HG02884 (cell line): ENCODE measurements around the gene TRNAU1AP.
"Not testable (repeated sequence)": the region's sequence is repeated elsewhere in the genome, so short reads cannot be mapped to it uniquely, and the experiment has no call there.

Source experiments
- ATAC-seq: cut with Tn5 transposase; IDR thresholded peaks from one replicate; pipeline ENCODE4 v1.9.1; 2021; ENCODE audit warnings: mild to moderate bottlenecking, moderate library complexity; ENCODE audit not compliant: unreplicated experiment

The TRNAU1AP gene

GRCh38 chr1:28521502-28522164 is 31.3 kb upstream of the TRNAU1AP start:
- no peak for ATAC-seq

GRCh38 chr1:28522537-28522936 is 30.3 kb upstream of the TRNAU1AP start:
- not testable (repeated sequence) for ATAC-seq

GRCh38 chr1:28525002-28525642 is 27.8 kb upstream of the TRNAU1AP start:
- not testable (repeated sequence) for ATAC-seq

- ATAC-seq, result no peak
These were observed 26.0 kb upstream of the TRNAU1AP start for GRCh38 chr1:28526886-28527285.

- no peak for ATAC-seq
These were observed 22.4 kb upstream of the TRNAU1AP start for GRCh38 chr1:28530456-28530855.

GRCh38 chr1:28534671-28535070 is 18.2 kb upstream of the TRNAU1AP start:
- ATAC-seq, result no peak

GRCh38 chr1:28535180-28535579 is 17.7 kb upstream of the TRNAU1AP start:
- ATAC-seq, result no peak

- ATAC-seq, result no peak
These were observed 15.3 kb upstream of the TRNAU1AP start for GRCh38 chr1:28537457-28538199.

- ATAC-seq, result no peak
These were observed 14.6 kb upstream of the TRNAU1AP start for GRCh38 chr1:28538286-28538685.

- ATAC-seq, result no peak
These were observed 12.2 kb upstream of the TRNAU1AP start for GRCh38 chr1:28540651-28541050.

- not testable (repeated sequence) for ATAC-seq
These were observed 11.4 kb upstream of the TRNAU1AP start for GRCh38 chr1:28541414-28542015.

GRCh38 chr1:28545246-28545628 is 7.6 kb upstream of the TRNAU1AP start:
- no peak for ATAC-seq

- ATAC-seq, result no peak
These were observed 4.6 kb upstream of the TRNAU1AP start for GRCh38 chr1:28548318-28548717.

GRCh38 chr1:28551381-28551780 is 1.5 kb upstream of the TRNAU1AP start:
- ATAC-seq, result no peak

GRCh38 chr1:28560886-28561285 is 8.0 kb downstream of the TRNAU1AP start:
- no peak for ATAC-seq

GRCh38 chr1:28564310-28564709 is 11.4 kb downstream of the TRNAU1AP start:
- no peak for ATAC-seq

- no peak for ATAC-seq
These were observed 12.2 kb downstream of the TRNAU1AP start for GRCh38 chr1:28565040-28565439.

- no peak for ATAC-seq
These were observed 12.8 kb downstream of the TRNAU1AP start for GRCh38 chr1:28565726-28566125.

GRCh38 chr1:28566931-28567330 is 14.0 kb downstream of the TRNAU1AP start:
- no peak for ATAC-seq

GRCh38 chr1:28571911-28572310 is 19.0 kb downstream of the TRNAU1AP start:
- no peak for ATAC-seq

GRCh38 chr1:28572891-28573290 is 20.0 kb downstream of the TRNAU1AP start:
- ATAC-seq, result not testable (repeated sequence)

- ATAC-seq, result no peak
These were observed 20.7 kb downstream of the TRNAU1AP start for GRCh38 chr1:28573564-28573963.
